HFF-Myc (cell line): Measurements from ENCODE around the gene ZNF32.
"Not testable (repeated sequence)": the region's sequence is repeated elsewhere in the genome, so short reads cannot be mapped to it uniquely, and the experiment has no call there.

Experiments
- DNase-seq: peaks from one replicate; pipeline ENCODE4 v3.0.0-alpha.2; 2011; ENCODE audit warnings: low read depth; ENCODE audit errors: extremely low read depth
- H3K4me3 ChIP-seq: replicated peaks from 2 replicates; pipeline ENCODE4 v1.5.1; 2011; ENCODE audit warnings: low read depth, mild to moderate bottlenecking, control low read depth, low read length
- TF ChIP-seq, protein P1 (sequence below): IDR thresholded peaks from 2 replicates; pipeline ENCODE4 v1.5.1; 2012; ENCODE audit warnings: mild to moderate bottlenecking, low read depth, low read length, control low read depth; ENCODE audit errors: missing control alignments

The ZNF32 gene

DNA sequence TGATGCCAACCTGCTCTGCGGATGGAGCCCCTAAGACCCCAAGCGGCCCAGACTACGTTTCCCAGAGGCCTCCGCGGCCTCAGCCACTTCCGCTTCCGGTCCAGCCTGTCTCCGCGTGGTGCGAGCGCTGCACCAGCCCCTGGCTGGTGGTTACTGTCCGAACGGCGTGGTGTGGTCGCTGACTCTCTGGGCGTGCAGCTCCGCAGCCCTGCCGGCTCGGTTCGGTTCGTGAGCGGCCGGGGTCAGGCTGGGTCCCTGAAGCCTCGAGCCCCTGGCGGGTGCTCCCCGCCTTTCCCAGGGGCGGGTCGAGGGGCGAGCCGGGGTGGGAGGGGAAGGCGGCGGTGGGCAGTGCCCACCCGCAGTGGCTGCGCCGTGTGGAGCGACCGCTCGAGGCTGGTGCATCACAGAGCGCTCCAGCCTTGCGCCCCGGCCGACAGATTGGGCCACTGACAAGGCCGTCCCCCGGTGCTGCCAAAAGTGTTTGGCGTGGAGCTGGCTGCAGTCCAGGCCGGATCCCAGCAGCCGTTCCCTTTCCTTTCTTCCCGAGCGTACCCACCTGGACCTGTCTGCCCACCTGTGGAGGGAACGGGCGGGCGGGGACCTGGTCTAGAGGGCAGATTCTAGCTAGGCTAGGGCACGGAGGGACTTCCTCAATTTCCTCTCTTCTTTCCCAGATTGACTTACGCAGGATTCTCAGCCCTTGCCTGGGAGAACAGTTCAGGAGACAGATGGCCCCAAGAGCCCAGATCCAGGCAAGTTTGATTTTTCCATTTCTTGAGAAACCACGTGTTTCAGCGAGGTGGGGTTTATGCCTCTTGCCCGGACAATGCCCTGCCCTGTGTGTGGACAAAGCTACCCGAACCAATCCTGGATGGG lies 42.1 kb downstream of the ZNF32 start, which contains the start of gene ZNF485:
ZNF485 (plus strand) TSS at position 116 of the 876 bp plus-strand sequence; CDS start at position 729, 613 bp downstream.
- peak; percentile 21 for DNase-seq
- peak within 1 kb of the TSS; percentile 56 for H3K4me3 ChIP-seq
- TF ChIP-seq, protein P1, sequence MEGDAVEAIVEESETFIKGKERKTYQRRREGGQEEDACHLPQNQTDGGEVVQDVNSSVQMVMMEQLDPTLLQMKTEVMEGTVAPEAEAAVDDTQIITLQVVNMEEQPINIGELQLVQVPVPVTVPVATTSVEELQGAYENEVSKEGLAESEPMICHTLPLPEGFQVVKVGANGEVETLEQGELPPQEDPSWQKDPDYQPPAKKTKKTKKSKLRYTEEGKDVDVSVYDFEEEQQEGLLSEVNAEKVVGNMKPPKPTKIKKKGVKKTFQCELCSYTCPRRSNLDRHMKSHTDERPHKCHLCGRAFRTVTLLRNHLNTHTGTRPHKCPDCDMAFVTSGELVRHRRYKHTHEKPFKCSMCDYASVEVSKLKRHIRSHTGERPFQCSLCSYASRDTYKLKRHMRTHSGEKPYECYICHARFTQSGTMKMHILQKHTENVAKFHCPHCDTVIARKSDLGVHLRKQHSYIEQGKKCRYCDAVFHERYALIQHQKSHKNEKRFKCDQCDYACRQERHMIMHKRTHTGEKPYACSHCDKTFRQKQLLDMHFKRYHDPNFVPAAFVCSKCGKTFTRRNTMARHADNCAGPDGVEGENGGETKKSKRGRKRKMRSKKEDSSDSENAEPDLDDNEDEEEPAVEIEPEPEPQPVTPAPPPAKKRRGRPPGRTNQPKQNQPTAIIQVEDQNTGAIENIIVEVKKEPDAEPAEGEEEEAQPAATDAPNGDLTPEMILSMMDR, result no peak

DNA sequence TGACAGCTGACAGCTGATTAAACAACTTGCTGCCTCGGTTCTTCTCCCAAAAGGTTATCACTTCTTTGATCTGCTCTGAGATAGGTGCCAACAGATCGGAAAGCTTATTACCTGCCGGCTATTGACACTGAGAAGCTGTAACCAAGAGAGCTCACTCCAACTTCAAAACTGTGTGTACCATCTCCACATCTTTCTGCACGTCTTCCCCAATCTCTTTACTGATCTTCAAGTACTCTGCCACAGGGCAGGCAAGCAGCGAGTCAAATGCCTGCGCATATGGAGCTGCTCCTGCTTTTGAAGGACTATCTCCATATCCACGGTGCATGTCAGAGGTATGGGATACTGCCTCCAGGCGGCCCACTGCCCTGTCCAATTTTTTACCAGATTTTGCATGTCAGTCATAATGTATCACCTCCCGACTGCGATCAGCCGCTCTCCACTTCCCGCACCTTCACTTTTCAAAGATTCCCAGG lies 42.8 kb downstream of the ZNF32 start:
- no peak for DNase-seq
- H3K4me3 ChIP-seq, result peak overlapping the region; percentile 56
- TF ChIP-seq, protein P1, result no peak

DNA sequence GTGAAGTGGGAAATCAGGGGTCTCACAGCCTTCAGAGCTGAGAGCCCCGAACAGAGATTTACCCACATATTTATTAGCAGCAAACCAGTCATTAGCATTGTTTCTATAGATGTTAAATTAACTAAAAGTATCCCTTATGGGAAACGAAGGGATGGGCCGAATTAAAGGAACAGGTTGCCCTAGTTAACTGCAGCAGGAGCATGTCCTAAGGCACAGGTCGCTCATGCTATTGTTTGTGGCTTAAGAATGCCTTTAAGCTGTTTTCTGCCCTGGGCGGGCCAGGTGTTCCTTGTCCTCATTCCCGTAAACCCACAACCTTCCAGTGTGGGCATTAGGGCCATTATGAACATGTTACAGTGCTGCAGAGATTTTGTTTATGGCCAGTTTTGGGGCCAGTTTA lies 47.1 kb downstream of the ZNF32 start:
- not testable (repeated sequence) for DNase-seq, H3K4me3 ChIP-seq

DNA sequence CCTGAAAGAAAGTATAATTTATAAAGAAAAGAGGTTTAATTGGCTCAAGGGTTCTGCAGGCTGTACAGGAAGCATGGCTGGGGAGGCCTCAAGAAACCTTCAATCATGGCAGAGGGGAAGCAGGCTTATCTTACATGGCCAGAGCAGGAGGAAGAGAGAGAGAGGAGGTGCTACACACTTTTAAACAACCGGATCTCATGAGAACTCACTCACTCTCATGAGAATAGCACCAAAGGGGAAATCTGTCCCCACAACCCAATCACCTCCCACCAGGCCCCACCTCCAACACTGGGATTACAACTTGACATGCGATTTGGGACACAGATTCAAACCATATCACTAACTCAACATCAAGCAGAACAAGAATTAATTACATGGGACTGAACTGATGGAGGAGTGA lies 49.3 kb downstream of the ZNF32 start:
- H3K4me3 ChIP-seq, result no peak overlapping the region
- TF ChIP-seq, protein P1, result no peak
- DNase-seq, result no peak

DNA sequence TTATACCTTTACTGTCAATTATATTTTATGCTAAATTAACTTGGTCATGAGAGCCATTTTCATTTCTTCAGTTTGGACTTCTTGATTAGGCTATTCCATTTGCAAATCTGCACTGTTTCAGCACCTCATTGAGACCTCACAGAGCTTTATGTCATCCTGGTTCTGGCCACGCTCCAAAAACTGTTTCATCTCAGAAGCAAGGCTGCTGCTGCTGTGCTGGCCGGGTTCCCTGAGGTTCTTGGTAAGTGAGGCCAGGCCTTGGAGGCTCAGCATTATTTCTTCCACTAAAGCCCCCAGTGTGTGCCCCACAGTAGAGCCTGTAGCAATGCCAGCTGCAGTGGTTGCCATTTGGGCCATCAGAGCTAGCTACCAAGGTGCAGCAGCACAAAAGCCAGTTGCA lies 50.2 kb downstream of the ZNF32 start:
- TF ChIP-seq, protein P1, result no peak
- no peak overlapping the region for H3K4me3 ChIP-seq
- no peak for DNase-seq

DNA sequence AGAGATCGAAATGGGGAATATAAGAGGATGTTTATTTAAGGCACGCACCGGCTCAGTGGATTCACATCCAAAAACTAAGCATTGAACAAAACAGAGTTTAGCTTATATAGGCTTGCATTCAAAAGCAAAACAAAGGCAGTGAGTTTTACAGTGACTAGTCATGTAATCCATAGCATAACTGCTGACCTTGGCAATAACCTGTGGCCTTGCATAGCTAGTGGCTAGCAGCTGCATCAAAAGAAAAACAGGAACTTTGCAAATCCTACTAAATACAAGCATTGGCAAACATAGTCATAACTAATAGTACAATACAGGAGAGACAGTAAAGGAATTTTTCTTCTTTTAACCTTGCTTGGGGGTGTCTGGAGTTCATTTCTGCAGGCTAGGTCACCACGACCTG lies 52.1 kb downstream of the ZNF32 start:
- DNase-seq, result no peak
- H3K4me3 ChIP-seq, result no peak overlapping the region
- TF ChIP-seq, protein P1, result no peak

DNA sequence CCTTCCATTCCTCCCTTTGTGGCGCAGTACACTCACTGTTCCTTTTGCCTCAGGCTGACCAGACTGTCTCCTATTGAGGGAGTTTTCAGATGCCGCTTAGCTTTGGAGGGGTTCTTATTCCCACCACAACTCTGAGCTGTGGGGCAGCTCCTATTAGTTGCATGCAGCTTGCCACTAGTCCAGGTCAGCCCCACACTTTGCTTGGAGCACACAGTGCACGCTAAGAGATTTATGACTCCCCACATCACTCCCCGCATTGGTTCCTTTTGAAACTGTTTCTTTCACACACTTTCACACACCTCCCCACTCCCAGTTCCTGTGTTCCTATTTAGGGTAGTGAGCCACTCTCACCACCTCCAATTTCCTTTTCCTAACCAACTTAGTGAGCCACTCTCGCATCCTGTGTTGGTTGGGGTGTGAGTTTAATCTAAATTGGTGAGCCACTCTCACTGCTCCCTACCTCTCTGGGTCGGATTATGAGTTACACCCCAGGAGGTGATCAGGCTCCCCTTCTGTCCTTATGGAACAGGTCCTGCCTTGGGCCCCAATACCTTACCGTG lies 52.9 kb downstream of the ZNF32 start:
- no peak for DNase-seq
- H3K4me3 ChIP-seq, result no peak overlapping the region
- TF ChIP-seq, protein P1, result no peak
